IPS-11a (cell line): ENCODE results near the gene ZNF587B.
"Not testable (repeated sequence)": the region's sequence is repeated elsewhere in the genome, so short reads cannot be mapped to it uniquely, and the experiment has no call there.

Experiments used
- H3K4me3 ChIP-seq: one replicate; pipeline ENCODE4 v1.5.1; 2013; ENCODE audit warnings: low read depth, low read length, control low read depth

Gene ZNF587B

DNA sequence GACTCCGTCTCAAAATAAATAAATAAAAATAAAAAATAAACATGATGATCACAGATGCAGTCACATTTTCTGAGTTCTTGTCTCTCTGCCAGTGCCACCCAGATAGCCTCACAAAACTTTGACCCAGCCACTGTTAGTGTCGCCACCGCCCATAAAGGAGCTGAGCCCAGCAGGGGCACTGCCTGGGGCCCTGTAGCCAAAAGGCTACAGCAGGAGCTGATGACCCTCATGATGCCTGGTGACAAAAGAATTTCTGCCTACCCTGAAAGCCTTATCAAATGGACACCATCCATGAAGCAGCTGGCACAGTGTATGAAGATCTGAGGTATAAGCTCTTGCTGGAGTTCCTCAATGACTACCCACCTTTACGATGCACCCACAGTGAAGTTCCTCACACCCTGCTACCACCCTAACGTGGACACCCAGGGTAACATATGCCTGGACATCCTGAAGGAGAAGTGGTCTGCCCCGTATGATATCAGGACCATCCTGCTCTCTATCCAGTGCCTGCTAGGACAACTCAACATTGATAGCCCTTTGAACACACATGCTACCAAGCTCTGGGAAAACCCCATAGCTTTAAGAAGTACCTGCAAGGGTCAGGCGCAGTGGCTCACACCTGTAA lies 37.9 kb downstream of the ZNF587B start:
- no peak overlapping the region for H3K4me3 ChIP-seq

DNA sequence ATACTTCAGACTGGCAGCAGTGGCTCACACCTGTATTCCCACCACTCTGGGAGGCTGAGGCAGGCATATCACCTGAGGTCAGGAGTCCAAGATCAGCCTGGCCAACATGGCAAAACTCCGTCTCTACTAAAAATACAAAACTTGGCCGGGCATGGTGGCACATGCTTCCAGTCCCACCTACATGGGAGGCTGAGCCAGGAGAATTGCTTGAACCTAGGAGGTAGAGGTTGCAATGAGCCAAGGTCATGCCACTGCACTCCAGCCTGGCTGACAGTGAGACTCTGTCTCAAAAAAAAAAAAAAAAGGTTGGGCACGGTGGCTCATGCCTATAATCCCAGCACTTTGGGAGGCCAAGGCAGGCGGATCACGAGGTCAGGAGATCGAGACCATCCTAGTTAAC lies 39.6 kb downstream of the ZNF587B start:
- not testable (repeated sequence) for H3K4me3 ChIP-seq

DNA sequence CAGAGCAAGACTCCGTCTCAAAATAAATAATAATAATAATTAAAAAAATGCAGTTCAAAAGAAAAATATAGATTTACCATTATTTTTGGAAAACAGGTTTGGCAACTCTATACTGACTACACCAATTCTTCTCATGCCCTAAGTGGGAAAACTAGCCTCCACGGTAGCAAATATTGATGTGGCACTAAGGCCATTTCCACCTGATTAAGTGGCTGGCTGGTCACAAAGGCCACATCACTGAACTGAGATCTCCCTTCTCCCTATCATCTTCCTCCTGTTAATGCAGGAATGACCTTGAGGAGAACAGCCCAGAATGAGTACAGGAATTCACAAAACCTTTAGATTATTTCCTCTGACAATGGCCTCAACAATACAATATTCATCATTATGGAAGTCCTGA lies 40.1 kb downstream of the ZNF587B start:
- no peak overlapping the region for H3K4me3 ChIP-seq

DNA sequence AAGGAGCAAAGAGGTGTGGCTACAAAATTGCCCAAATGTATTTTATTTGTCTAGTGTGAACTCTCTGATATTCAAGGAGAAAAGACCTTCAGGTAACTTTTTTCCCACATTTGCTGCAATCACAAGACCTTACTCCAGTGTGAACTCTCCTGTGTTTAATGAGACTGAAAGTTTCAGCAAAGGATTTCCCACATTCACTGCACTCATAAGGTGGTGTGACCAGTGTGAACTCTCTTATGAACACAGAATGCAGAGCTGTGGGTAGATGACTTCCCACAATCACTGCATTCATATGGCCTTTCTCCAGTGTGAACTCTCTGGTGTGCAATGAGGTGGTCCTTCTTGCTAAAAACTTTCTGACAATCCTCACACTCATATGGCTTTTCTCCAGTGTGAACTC lies 42.4 kb downstream of the ZNF587B start:
- H3K4me3 ChIP-seq: no peak overlapping the region

DNA sequence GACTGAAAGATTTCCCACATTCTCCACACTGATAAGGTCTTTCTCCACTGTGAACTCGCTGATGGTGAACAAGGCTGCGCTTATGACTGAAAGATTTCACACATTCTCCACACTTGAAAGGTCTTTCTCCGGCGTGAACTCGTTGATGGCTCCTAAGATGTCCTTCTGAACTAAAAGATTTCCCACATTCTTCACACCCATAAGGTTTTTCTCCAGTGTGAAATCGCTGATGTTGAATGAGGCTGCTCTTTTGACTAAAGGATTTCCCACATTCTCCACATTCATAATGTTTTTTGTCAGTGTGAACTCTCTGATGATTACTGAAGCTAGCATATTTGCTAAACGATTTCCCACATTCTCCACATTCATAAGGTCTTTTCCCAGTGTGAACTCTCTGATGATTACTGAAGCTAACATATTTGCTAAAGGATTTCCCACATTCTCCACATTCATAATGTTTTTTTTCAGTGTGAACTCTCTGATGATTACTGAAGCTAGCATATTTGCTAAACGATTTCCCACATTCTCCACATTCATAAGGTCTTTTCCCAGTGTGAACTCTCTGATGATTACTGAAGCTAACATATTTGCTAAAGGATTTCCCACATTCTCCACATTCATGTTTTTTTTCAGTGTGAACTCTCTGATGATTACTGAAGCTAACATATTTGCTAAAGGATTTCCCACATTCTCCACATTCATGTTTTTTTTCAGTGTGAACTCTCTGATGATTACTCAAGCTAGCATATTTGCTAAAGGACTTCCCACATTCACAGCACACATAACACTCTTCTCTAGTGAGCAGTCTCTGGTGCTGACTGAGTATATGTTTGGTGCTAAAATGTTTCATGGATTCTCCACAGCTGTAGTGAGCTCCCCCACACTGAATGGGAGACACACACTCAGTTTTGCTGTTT lies 44.0 kb downstream of the ZNF587B start:
- not testable (repeated sequence) for H3K4me3 ChIP-seq

DNA sequence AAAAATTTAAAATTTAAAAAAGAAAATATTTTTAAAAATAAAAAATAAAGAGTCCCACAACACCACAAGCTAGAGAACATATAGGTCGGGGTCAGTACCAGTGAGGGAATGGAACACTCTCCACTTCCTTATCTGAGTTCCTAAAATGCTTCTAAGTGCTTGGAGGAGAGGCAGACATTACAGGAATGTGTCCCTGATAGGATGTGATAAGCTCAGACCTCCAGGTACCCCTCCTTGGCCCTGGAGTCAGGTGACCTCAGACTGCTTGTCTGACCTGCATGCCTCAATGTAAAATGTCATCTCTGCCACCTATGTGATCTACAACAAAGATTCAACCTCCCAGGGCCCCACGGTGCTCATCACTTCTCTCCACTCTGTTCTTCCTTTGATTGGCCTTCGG lies 55.9 kb downstream of the ZNF587B start:
- no peak overlapping the region for H3K4me3 ChIP-seq

DNA sequence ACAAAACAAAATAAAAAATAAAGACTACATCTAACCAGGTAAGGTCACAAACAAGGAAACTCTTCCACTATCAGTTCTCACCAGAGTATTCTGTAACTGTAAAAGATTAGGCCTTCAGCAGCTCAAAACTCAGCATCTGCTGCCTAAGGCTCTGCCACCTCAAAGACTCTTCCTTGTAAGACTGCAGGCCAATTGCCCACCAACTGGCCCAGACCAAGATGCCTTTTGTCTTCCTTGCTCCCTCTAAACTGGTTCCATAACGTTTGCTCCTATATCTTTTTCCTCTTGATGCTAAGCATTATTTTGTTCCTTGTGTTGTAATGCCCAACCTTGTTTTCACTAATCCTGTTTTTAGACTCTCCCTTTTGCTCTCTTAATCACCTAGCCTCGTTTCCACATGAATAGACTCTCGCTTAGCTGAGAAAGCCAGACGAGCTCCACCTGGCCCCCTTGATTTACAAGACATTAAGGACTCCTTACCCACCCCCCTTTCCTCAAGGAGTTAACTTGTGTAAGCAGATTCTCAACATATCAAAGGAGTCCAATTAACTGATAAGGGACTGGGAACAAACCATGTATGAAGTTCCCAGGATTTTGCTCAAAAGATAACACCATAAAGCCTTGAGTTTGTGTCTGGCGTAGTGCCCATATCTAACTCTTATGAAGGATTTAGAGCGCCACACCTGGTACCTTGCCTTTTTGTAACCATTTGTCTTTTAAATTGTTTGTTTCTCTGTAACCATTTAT lies 57.3 kb downstream of the ZNF587B start:
- H3K4me3 ChIP-seq: peak overlapping the region; percentile 85

DNA sequence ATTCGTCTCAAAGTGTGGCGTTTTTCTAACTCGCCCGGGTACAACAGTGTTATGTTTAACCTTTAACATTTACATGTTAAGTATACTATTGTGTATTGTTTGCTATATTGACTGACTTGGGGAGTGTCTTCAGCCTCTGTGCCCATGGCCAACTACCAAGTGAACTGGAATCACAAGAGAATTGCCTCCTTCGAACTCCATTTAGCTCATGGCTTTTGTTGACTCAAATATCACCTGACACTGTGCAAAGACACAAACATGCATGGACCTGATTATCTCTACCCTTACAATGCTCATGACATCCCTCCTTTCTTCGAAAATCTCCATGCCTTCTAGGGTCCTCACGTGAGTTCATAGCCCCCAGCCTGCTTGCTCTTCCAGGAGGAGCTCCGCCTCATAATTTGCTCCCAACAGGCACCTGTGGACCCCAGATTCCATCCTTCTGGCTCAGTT lies 58.0 kb downstream of the ZNF587B start:
- peak overlapping the region; percentile 85 for H3K4me3 ChIP-seq

DNA sequence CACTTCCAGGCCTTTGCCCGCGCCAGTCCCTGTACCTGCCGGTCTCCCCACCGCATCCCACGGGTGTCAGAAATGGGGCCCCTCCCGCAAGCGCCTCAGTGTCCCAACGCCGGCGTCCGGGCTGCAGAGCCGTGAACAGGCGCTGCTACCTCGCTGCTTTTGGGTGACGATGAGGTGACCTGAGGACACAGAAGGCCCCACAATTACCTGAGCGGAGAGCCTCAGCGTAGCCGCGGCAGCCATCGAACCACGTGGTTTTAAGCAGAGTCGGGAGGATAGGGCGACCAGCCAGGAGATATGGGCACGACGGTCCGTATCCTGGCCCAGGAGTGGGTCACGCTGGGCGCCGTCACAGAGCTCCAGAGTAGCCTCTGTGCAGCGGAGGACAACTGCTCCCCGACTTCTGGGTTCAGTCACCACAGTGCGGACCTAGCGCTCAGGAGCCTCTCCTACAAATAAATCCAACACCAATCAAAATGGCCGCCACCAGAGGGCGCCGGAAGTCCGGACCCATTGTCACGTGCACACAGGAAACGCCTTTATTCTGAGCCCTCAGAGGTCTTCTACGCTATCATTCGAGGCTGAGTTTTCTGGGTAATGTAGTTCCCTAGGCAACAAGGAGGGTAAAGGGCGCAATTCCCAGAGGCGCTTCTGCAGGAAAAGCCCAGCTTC lies 58.6 kb downstream of the ZNF587B start, which contains the start of gene ZNF814:
TSS of gene ZNF814 (minus strand) at position 478 of the 672 bp plus-strand sequence. CDS start at position 243, 235 bp downstream.
- peak within 1 kb of the TSS; percentile 85 for H3K4me3 ChIP-seq

DNA sequence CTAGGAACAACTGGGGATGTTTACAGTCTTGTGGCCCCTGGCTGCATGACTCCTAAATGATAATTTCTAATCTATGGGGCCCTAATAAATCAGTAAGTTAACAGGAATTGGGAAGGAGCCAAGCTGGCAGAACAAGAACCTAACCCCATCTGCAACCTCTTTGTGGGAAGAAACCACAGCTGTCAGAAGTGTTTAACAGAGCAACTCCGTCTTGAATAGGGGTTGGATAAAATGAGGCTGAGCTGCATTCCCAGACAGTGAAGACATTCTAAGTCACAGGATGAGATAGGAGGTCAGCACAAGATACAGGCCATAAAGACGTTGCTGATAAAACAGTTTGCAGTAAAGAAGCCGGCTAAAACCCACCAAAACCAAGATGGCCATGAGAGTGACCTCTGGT lies 60.6 kb downstream of the ZNF587B start:
- not testable (repeated sequence) for H3K4me3 ChIP-seq
